Stimulated activated CD8-positive, alpha-beta memory T cell treated with anti-CD3 and anti-CD28 coated beads, Interleukin-15, amount 100 ng/mL, for 48 hours (primary cell): ENCODE data around the gene GRPEL2.

ENCODE experiments used
- DNase-seq, 2 donors: peaks; one replicate each; pipeline ENCODE4 v3.0.0-alpha.2; 2020; ENCODE audit warnings: low read depth in 2 of 2

The GRPEL2 gene

GRCh38 chr5:149345147-149345891 is at the start of gene GRPEL2:
Gene GRPEL2, plus strand, starts transcription at chr5:149345499. Its CDS starts 41 bp downstream, at chr5:149345540.
- DNase-seq = peak; percentile 91 to 94

- no peak for DNase-seq
These were observed 47.8 kb upstream of the GRPEL2 start for GRCh38 chr5:149297340-149298025.

- DNase-seq = no peak
These were observed 47.1 kb upstream of the GRPEL2 start for GRCh38 chr5:149298163-149298562.

GRCh38 chr5:149298842-149299404 is 46.4 kb upstream of the GRPEL2 start:
- DNase-seq = no peak

GRCh38 chr5:149299451-149300054 is 45.7 kb upstream of the GRPEL2 start:
- DNase-seq = no peak

GRCh38 chr5:149300441-149300840 is 44.9 kb upstream of the GRPEL2 start:
- no peak for DNase-seq

GRCh38 chr5:149301049-149301743 is 44.1 kb upstream of the GRPEL2 start:
- no peak for DNase-seq

GRCh38 chr5:149301744-149302380 is 43.4 kb upstream of the GRPEL2 start:
- no peak for DNase-seq

GRCh38 chr5:149302641-149303040 is 42.7 kb upstream of the GRPEL2 start:
- no peak for DNase-seq

GRCh38 chr5:149303210-149303609 is 42.1 kb upstream of the GRPEL2 start:
- no peak for DNase-seq

GRCh38 chr5:149304195-149305078 is 40.9 kb upstream of the GRPEL2 start:
- DNase-seq = no peak

- no peak for DNase-seq
These were observed 35.9 kb upstream of the GRPEL2 start for GRCh38 chr5:149309354-149309753.

- DNase-seq = no peak
These were observed 34.8 kb upstream of the GRPEL2 start for GRCh38 chr5:149310488-149310887.

- no peak for DNase-seq
These were observed 34.2 kb upstream of the GRPEL2 start for GRCh38 chr5:149310947-149311658.

GRCh38 chr5:149313151-149313841 is 32.0 kb upstream of the GRPEL2 start:
- no peak for DNase-seq

GRCh38 chr5:149314571-149315111 is 30.7 kb upstream of the GRPEL2 start:
- DNase-seq = no peak

- DNase-seq = no peak
These were observed 29.5 kb upstream of the GRPEL2 start for GRCh38 chr5:149315753-149316152.

- no peak for DNase-seq
These were observed 27.8 kb upstream of the GRPEL2 start for GRCh38 chr5:149317281-149318048.
